Left hindlimb (tissue), 1 donor: ENCODE measurements around the gene RFC5.
A peak's percentile ranks its signal among the peaks of the same experiment; 100 is the strongest.
"Not testable (repeated sequence)": the region's sequence is repeated elsewhere in the genome, so short reads cannot be mapped to it uniquely, and the experiment has no call there.

Experiments
- DNase-seq: peaks from one replicate; pipeline ENCODE4 v3.0.0-alpha.2; 2018

RFC5 gene

GRCh38 chr12:118016424-118017264 lies at the start of gene RFC5:
Gene RFC5 (plus strand): TSS chr12:118016703. CDS start chr12:118016828, 125 bp downstream.
- DNase-seq: peak; percentile 97

GRCh38 chr12:117967043-117967442 lies 49.5 kb upstream of the RFC5 start:
- no peak for DNase-seq

- no peak for DNase-seq
These were observed 49.0 kb upstream of the RFC5 start for GRCh38 chr12:117967512-117967911.

GRCh38 chr12:117968151-117968789 lies 48.2 kb upstream of the RFC5 start:
- no peak for DNase-seq

GRCh38 chr12:117968826-117969659 lies 47.5 kb upstream of the RFC5 start, which contains the start of gene KSR2:
Gene KSR2 (minus strand): TSS chr12:117968990. CDS start chr12:117968255, 735 bp downstream.
- DNase-seq: peak; percentile 33

GRCh38 chr12:117970334-117970733 lies 46.2 kb upstream of the RFC5 start:
- DNase-seq: no peak

GRCh38 chr12:117972301-117972700 lies 44.2 kb upstream of the RFC5 start:
- no peak for DNase-seq

- no peak for DNase-seq
These were observed 41.5 kb upstream of the RFC5 start for GRCh38 chr12:117975006-117975405.

- no peak for DNase-seq
These were observed 39.1 kb upstream of the RFC5 start for GRCh38 chr12:117977373-117977772.

GRCh38 chr12:117980616-117981015 lies 35.9 kb upstream of the RFC5 start:
- DNase-seq: no peak

GRCh38 chr12:117981267-117981666 lies 35.2 kb upstream of the RFC5 start:
- no peak for DNase-seq

GRCh38 chr12:117985182-117985581 lies 31.3 kb upstream of the RFC5 start:
- no peak for DNase-seq

GRCh38 chr12:117986705-117987469 lies 29.6 kb upstream of the RFC5 start:
- no peak for DNase-seq

- no peak for DNase-seq
These were observed 21.7 kb upstream of the RFC5 start for GRCh38 chr12:117994551-117995438.

- DNase-seq: no peak
These were observed 17.8 kb upstream of the RFC5 start for GRCh38 chr12:117998719-117999118.

GRCh38 chr12:117999806-118000205 lies 16.7 kb upstream of the RFC5 start:
- DNase-seq: not testable (repeated sequence)

- DNase-seq: no peak
These were observed 5.6 kb upstream of the RFC5 start for GRCh38 chr12:118010903-118011302.

GRCh38 chr12:118011377-118011776 lies 5.1 kb upstream of the RFC5 start:
- no peak for DNase-seq

GRCh38 chr12:118011961-118012360 lies 4.5 kb upstream of the RFC5 start:
- DNase-seq: no peak

- DNase-seq: no peak
These were observed 3.2 kb upstream of the RFC5 start for GRCh38 chr12:118013283-118013682.

- DNase-seq: no peak
These were observed 1.2 kb upstream of the RFC5 start for GRCh38 chr12:118015306-118015705.
